Large intestine (tissue), 3 donors: ENCODE measurements around the gene IGFBP4. TPM values are rescaled to one million over a fixed set of nuclear protein-coding genes. Genes with fewer than 3 reads are reported as not detected.
"Not testable (repeated sequence)": the region's sequence is repeated elsewhere in the genome, so short reads cannot be mapped to it uniquely, and the experiment has no call there.

Experiments
- DNase-seq, 2 donors: peaks; one replicate each; pipeline versions ENCODE4 v3.0.0 to v3.0.0-alpha.2; 2013
- H3K27ac ChIP-seq: one replicate; pipeline ENCODE4 v1.5.1; 2013; ENCODE audit warnings: low read length
- H3K27me3 ChIP-seq: 2 replicates; pipeline ENCODE4 v1.6.1; 2013; ENCODE audit warnings: low read length; ENCODE audit not compliant: control insufficient read depth, insufficient read depth
- H3K36me3 ChIP-seq: 2 replicates; pipeline ENCODE4 v1.6.1; 2013; ENCODE audit warnings: low read length; ENCODE audit not compliant: control insufficient read depth, insufficient read depth
- H3K4me1 ChIP-seq: one replicate; pipeline ENCODE4 v1.6.1; 2013; ENCODE audit warnings: low read length; ENCODE audit not compliant: control insufficient read depth, insufficient read depth
- H3K4me3 ChIP-seq: one replicate; pipeline ENCODE4 v1.5.1; 2013; ENCODE audit warnings: low read length
- H3K9me3 ChIP-seq: one replicate; pipeline ENCODE4 v1.6.1; 2013; ENCODE audit warnings: mild to moderate bottlenecking, low read depth, low read length, moderate library complexity; ENCODE audit not compliant: control insufficient read depth
- WGBS: methylation state at CpG from one replicate; pipeline ENCODE4 v1.1.5; 2013; ENCODE audit warnings: low lambda C conversion rate; ENCODE audit not compliant: insufficient coverage; 5-methylcytosine and 5-hydroxymethylcytosine counted together
- polyA plus RNA-seq: library from polyadenylated mRNA; unstranded; fragments of 120-200 nt; gene quantifications from one replicate; pipeline ENCODE4 v1.2.1, GENCODE V29; 2013

IGFBP4 gene
- polyA plus RNA-seq, 1 donor = 111 TPM

GRCh38 chr17:40414312-40414711 lies 28.9 kb upstream of the IGFBP4 start:
- H3K36me3 ChIP-seq, H3K4me3 ChIP-seq, DNase-seq, H3K27me3 ChIP-seq, H3K9me3 ChIP-seq, H3K27ac ChIP-seq, H3K4me1 ChIP-seq: not testable (repeated sequence)
- WGBS = no CpG with 5 or more reads among the region's 4 CpGs

DNA sequence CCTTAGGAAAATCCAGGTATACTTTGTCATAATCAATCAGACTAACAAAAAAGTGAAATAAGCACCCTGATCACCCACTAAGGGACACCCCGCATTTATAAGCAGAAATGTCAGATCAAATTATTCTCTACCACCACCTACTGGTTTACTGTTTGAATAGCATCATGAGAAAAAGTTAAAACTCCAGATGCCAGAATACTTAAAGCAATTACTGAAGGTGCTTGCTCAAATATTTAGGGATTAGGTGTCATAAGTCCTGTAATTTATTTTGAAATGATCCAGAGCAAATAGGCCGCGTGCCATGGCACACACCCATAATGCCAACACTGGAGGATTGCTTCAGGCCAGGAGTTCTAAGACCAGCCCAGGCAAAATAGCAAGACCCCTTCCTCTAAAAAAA lies 27.9 kb upstream of the IGFBP4 start:
- Histone ChIP-seq H3K4me3 (no peak overlapping the region), H3K27me3 (no peaks in the 10 kb centered on the region), H3K9me3 (no peaks in the 10 kb centered on the region), H3K36me3 (no peaks in the 10 kb centered on the region), H3K27ac (no peak overlapping the region), H3K4me1 (peaks cover 4% of the 10 kb centered on the region)
- WGBS = no CpG with 5 or more reads among the region's 3 CpGs
- DNase-seq = peak in 1 of 2 donors; percentile 28

DNA sequence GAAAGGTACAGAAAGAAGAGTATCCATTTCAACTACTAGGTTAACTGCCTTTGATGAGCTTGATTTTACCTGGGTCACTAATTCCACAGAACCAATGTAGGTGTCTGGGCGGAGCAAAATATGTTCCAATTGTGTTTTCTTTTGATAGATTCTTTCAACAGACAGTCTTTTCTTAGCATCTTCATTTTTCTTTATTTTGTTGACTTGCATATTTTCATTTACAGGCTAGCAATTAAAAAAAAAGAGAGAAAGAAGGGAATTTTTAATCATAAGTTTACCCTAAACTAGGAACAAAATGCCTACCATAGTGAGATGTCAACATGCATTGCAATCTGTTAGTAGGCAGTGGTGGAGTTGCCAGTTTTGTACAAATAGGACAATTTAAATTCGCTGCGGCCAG lies 26.6 kb upstream of the IGFBP4 start:
- WGBS = 71% methylated on average over 1 of the region's 3 CpGs
- Histone ChIP-seq H3K27ac (no peak overlapping the region), H3K4me1 (peaks cover 4% of the 10 kb centered on the region), H3K36me3 (no peaks in the 10 kb centered on the region), H3K9me3 (no peaks in the 10 kb centered on the region), H3K27me3 (no peaks in the 10 kb centered on the region), H3K4me3 (peak overlapping the region; percentile 65)
- no peak for DNase-seq

DNA sequence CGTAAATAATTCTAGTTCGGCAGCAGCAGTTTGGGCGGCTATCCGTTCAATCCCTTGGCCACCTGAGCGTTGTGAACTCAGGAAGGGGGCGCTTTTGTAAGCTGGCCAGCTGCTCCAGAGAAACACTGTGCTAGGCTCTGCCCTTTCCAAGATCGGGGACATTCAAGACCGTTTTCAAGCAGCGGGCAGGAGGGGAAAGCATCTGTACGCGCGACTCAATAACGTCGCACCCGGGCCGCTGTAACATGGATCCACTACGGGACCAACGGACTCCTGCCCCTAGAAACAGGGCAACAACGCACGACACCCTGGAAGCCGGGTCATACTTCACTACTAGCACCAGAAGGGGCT lies 26.0 kb upstream of the IGFBP4 start:
- Histone ChIP-seq H3K9me3 (no peaks in the 10 kb centered on the region), H3K27ac (no peak overlapping the region), H3K36me3 (no peaks in the 10 kb centered on the region), H3K27me3 (no peaks in the 10 kb centered on the region), H3K4me1 (peaks cover 4% of the 10 kb centered on the region), H3K4me3 (peak overlapping the region; percentile 65)
- WGBS = no CpG with 5 or more reads among the region's 21 CpGs
- DNase-seq = no peak

DNA sequence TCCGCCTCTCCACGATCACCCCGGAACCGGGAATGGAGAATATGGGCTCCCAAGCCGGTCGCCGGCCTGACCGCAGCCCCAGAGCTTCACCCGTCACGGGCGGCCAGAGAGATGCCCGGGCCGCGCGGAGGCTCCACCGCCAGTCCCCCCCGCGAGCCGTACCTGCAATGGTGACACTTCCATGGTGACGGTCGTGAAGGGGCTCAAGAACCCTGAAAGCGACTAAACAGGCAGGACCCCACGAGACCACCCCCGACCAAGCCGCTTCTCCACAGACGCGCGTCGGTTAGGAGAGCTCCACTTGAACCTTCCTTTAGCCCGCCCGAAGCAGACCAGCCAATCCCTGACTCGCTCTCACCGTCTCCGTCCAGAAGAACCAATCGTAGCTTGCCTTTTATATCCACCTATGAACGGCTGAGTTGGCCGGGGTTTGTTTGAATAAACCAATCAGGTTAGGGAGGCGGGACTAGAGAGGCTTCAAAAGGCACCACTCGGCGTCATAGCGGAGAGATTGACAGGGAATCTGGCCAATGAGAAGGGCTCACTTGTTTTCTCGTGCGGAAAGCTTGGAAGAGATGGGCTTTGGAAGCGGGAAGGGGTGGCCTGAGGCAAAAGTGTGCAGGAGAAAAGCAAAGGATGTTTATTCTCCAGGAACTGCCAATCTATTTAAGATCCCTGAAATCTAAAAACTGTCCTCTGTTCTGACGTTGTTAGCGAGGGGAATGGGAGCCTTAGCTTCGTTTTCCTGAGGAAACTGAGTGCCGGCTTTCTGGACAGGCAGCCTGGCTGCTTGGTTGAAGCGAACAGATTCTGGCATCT lies 25.4 kb upstream of the IGFBP4 start, which contains the start of gene TOP2A:
TOP2A (minus strand) TSS at position 288 of the 819 bp plus-strand sequence; CDS start at position 183, 105 bp downstream.
- H3K27me3 ChIP-seq = no peaks in the 10 kb centered on the region
- peak; percentile 98 to 100 for DNase-seq
- 0% methylated on average over 1 of the region's 49 CpGs for WGBS
- H3K27ac ChIP-seq = peak within 1 kb of the TSS; percentile 55
- no peaks in the 10 kb centered on the region for H3K9me3 ChIP-seq
- peaks cover 4% of the 10 kb centered on the region for H3K4me1 ChIP-seq
- no peaks in the 10 kb centered on the region for H3K36me3 ChIP-seq
- H3K4me3 ChIP-seq = peak within 1 kb of the TSS; percentile 65

DNA sequence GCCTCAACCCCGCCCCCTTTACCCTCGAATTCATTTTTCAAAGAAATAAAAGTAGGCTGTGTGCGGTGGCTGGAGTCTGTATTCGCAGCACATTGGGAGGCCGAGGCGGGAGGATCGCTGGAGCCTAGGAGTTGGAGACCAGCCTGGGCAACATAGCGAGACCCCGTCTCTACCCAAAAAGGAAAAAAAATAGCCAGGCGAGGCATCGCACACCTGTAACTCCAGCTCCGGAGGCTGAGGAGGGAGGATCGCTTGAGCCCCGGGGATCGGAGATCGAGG lies 24.9 kb upstream of the IGFBP4 start:
- H3K4me3 ChIP-seq = peak overlapping the region; percentile 58
- H3K4me1 ChIP-seq = peaks cover 4% of the 10 kb centered on the region
- no peak for DNase-seq
- 100% methylated on average over 4 of the region's 16 CpGs for WGBS
- H3K36me3 ChIP-seq = no peaks in the 10 kb centered on the region
- H3K27ac ChIP-seq = peak overlapping the region; percentile 55
- no peaks in the 10 kb centered on the region for H3K27me3 ChIP-seq
- H3K9me3 ChIP-seq = no peaks in the 10 kb centered on the region

DNA sequence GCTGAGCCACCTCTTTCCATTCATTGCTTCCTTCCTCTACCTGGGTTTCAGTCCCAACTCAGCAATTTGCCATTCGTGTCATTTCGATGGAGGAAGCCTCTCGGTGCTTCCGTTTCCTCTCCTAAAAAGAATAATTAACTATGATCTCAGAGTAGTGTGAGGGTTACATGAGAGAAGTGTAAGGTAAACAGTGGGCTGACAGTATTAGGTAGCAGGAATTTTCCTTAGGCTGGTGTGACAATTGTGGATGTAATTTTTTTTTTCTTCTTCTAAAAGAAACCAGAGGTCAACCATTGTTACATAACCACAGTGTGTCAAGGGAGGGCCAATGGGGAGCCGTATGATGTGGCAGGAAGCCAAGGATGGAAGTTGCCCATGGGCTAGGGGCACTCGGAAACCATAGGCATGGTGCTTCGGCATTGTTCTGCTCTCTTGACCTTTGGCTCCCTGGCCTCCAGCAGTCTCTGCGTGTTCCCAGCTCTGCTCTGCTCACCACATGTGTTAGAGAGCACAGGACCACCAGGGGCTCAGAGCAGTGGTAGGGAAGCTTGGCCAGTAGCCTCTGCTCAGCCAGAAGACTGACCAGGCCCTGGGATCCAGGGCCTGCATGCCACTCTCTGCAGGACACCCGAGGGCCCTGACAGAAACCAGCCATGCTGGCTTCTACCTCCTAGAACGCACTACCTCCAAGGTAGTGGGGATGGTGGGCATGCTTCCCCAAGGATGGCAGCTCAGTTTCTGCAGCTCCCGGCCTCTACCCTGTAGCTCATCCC lies 23.5 kb upstream of the IGFBP4 start:
- Histone ChIP-seq H3K4me3 (no peak overlapping the region), H3K27me3 (no peaks in the 10 kb centered on the region), H3K4me1 (peaks cover 4% of the 10 kb centered on the region), H3K36me3 (no peaks in the 10 kb centered on the region), H3K27ac (no peak overlapping the region), H3K9me3 (no peaks in the 10 kb centered on the region)
- DNase-seq = peak in 1 of 2 donors; percentile 13
- 90% methylated on average over 3 of the region's 11 CpGs for WGBS

GRCh38 chr17:40422990-40423633 lies 20.1 kb upstream of the IGFBP4 start:
- WGBS = 100% methylated on average over 1 of the region's 3 CpGs
- Histone ChIP-seq H3K4me1 (peaks cover 4% of the 10 kb centered on the region), H3K4me3 (no peak overlapping the region), H3K9me3 (no peaks in the 10 kb centered on the region), H3K36me3 (no peaks in the 10 kb centered on the region), H3K27me3 (no peaks in the 10 kb centered on the region), H3K27ac (no peak overlapping the region)
- DNase-seq = no peak

- Histone ChIP-seq H3K4me1 (no peaks in the 10 kb centered on the region), H3K27me3 (no peaks in the 10 kb centered on the region), H3K36me3 (no peaks in the 10 kb centered on the region), H3K27ac (no peak overlapping the region), H3K4me3 (no peak overlapping the region), H3K9me3 (no peaks in the 10 kb centered on the region)
- no peak for DNase-seq
- no CpG with 5 or more reads among the region's 4 CpGs for WGBS
These were observed 17.5 kb upstream of the IGFBP4 start for GRCh38 chr17:40425741-40426140.

DNA sequence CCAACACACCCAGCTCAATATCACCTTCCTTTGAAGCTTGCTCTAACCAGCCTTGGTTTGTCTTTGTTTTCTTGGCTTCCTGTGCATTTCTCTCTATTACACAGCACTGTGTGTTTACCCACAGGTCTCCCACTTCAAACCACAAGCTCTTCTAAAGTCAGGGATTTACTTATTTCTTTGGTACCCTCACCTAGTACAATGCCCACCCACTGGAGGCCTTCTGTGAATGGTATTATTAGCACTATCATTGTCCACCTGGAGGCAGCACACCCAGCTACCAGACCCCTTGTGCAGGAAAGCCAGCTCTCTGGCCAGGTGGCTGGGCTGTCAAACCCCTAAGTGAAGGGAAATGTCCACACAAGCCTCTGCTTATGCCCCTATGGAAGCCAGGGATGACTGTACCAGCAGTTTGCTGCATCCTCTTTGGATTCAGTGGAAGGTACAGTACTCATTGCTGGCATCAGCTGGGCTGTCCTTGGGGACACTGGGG lies 16.2 kb upstream of the IGFBP4 start:
- no peaks in the 10 kb centered on the region for H3K4me1 ChIP-seq
- no peak overlapping the region for H3K27ac ChIP-seq
- no peaks in the 10 kb centered on the region for H3K36me3 ChIP-seq
- no peaks in the 10 kb centered on the region for H3K27me3 ChIP-seq
- DNase-seq = no peak
- no peak overlapping the region for H3K4me3 ChIP-seq
- H3K9me3 ChIP-seq = no peaks in the 10 kb centered on the region
